Ishikawa (cell line): ENCODE results near the gene SZT2.

Source experiments
- CEBPB ChIP-seq: IDR thresholded peaks from 2 replicates; pipeline ENCODE4 v1.6.1; 2012
- CREB1 ChIP-seq: IDR thresholded peaks from 2 replicates; pipeline ENCODE4 v1.6.1; 2012; ENCODE audit warnings: low read depth
- EGR1 ChIP-seq: IDR thresholded peaks from 2 replicates; pipeline ENCODE4 v1.6.1; 2012
- EP300 ChIP-seq: IDR thresholded peaks from 2 replicates; pipeline ENCODE4 v1.6.1; 2012; ENCODE audit warnings: borderline replicate concordance
- FOXM1 ChIP-seq: IDR thresholded peaks from 2 replicates; pipeline ENCODE4 v1.6.1; 2012; ENCODE audit warnings: low read depth, borderline replicate concordance
- MAX ChIP-seq: IDR thresholded peaks from 2 replicates; pipeline ENCODE4 v1.6.1; 2012
- NFIC ChIP-seq: IDR thresholded peaks from 2 replicates; pipeline ENCODE4 v1.6.1; 2012
- RAD21 ChIP-seq: IDR thresholded peaks from 2 replicates; pipeline ENCODE4 v1.6.1; 2012; ENCODE audit warnings: low read depth
- REST ChIP-seq: IDR thresholded peaks from 2 replicates; pipeline ENCODE4 v1.6.1; 2012; ENCODE audit warnings: low read depth, mild to moderate bottlenecking
- TAF1 ChIP-seq: IDR thresholded peaks from 2 replicates; pipeline ENCODE4 v1.6.1; 2012; ENCODE audit warnings: low read depth, mild to moderate bottlenecking
- TCF12 ChIP-seq: IDR thresholded peaks from 2 replicates; pipeline ENCODE4 v1.6.1; 2012; ENCODE audit warnings: low read depth
- TEAD4 ChIP-seq: IDR thresholded peaks from 2 replicates; pipeline ENCODE4 v1.6.1; 2012
- USF1 ChIP-seq: IDR thresholded peaks from 2 replicates; pipeline ENCODE4 v1.6.1; 2012
- YY1 ChIP-seq: IDR thresholded peaks from 2 replicates; pipeline ENCODE4 v1.6.1; 2012; ENCODE audit warnings: low read depth
- ZBTB7A ChIP-seq: IDR thresholded peaks from 2 replicates; pipeline ENCODE4 v1.6.1; 2012; ENCODE audit warnings: low read depth

The SZT2 gene

GRCh38 chr1:43479414-43479813 is 89.7 kb downstream of the SZT2 start:
- TF ChIP-seq YY1, result no peak
- no peak for TF ChIP-seq CEBPB
- no peak for TF ChIP-seq TAF1
- no peak for TF ChIP-seq REST

- TF ChIP-seq CREB1 (no peak), MAX (no peak), RAD21 (no peak), TEAD4 (no peak), ZBTB7A (no peak), TCF12 (no peak)
Measured at GRCh38 chr1:43481491-43481890, 91.8 kb downstream of the SZT2 start.

GRCh38 chr1:43482215-43482614 is 92.5 kb downstream of the SZT2 start:
- TF ChIP-seq RAD21 (no peak), ZBTB7A (no peak)

GRCh38 chr1:43484367-43484766 is 94.7 kb downstream of the SZT2 start:
- no peak for TF ChIP-seq RAD21
- no peak for TF ChIP-seq USF1
- TF ChIP-seq ZBTB7A, result no peak
- no peak for TF ChIP-seq TEAD4
- no peak for TF ChIP-seq MAX
- no peak for TF ChIP-seq YY1
- no peak for TF ChIP-seq CREB1
- no peak for TF ChIP-seq CEBPB

- no peak for TF ChIP-seq CEBPB
- TF ChIP-seq TAF1, result no peak
- no peak for TF ChIP-seq ZBTB7A
Measured at GRCh38 chr1:43488165-43488564, 98.5 kb downstream of the SZT2 start.

GRCh38 chr1:43491061-43491460 is 101.4 kb downstream of the SZT2 start:
- no peak for TF ChIP-seq EGR1
- no peak for TF ChIP-seq TEAD4
- TF ChIP-seq EP300, result no peak
- no peak for TF ChIP-seq CREB1
- no peak for TF ChIP-seq ZBTB7A
- no peak for TF ChIP-seq NFIC
- no peak for TF ChIP-seq MAX
- TF ChIP-seq TAF1, result no peak
- TF ChIP-seq USF1, result no peak
- no peak for TF ChIP-seq RAD21
- no peak for TF ChIP-seq FOXM1
- TF ChIP-seq YY1, result no peak
- no peak for TF ChIP-seq TCF12
- TF ChIP-seq REST, result no peak
- TF ChIP-seq CEBPB, result no peak

- TF ChIP-seq ZBTB7A (no peak), YY1 (no peak), TCF12 (no peak), TAF1 (no peak)
Measured at GRCh38 chr1:43492826-43493225, 103.1 kb downstream of the SZT2 start.
